HepG2 (cell line): Measurements from ENCODE around the gene MAD2L2. TPM values are rescaled to one million over a fixed set of nuclear protein-coding genes. Genes with fewer than 3 reads are reported as not detected.

Source experiments
- ATAC-seq: fragments of 200-7000 bp; cut with Tn5 transposase; 3 replicates; pipeline ENCODE4 v1.9.1; 2020; ENCODE audit warnings: mild to moderate bottlenecking, moderate library complexity
- BruUV-seq: library from RNA; stranded (reverse); fragments of 400-500 nt; replicated peaks from 2 replicates; lab custom pipeline; 2021; lab: Mats Ljungman, UMichigan
- CTCF ChIA-PET: fragments of 300-600 bp; formaldehyde crosslinking; extraction: SDS; loops from one replicate; lab custom pipeline; 2021; ENCODE audit warnings: low total read pairs, inconsistent platforms, low intra/inter-chr PET ratio; lab: Yijun Ruan, JAX
- POLR2A ChIA-PET: fragments of 350-600 bp; sonication (Branson Sonifier 250); formaldehyde crosslinking; loops from one replicate; lab custom pipeline; 2020; ENCODE audit warnings: antibody characterized with exemption, inconsistent platforms; lab: Yijun Ruan, JAX
- DNase-seq: peaks from one replicate; pipeline ENCODE4 v3.0.0-alpha.2; 2015; ENCODE audit warnings: low spot score
- FAIRE-seq: peaks from 3 replicates; lab custom pipeline; 2011; peaks lifted over from hg19 to GRCh38; lab: Jason Lieb, UNC
- H2AFZ ChIP-seq: one replicate; pipeline ENCODE4 v1.6.1; 2011; ENCODE audit warnings: low read length, inconsistent platforms
- H3K27ac ChIP-seq: fragments of 300-600 bp; 3 replicates; pipeline ENCODE4 v1.8.0; 2011; ENCODE audit warnings: mixed run types, mild to moderate bottlenecking, mixed read lengths, low read length, inconsistent platforms; ENCODE audit not compliant: insufficient read depth; ENCODE audit errors: extremely low read length
- H3K27me3 ChIP-seq, 2 experiments: fragments of 200-600 bp in 1 of 2; 2 replicates in 1 of 2; 3 replicates in 1 of 2; pipeline versions ENCODE4 v1.6.0 to v1.8.0; 2011; ENCODE audit warnings: low read length in 2 of 2, mild to moderate bottlenecking in 2 of 2, moderate library complexity in 2 of 2, inconsistent platforms in 1 of 2; ENCODE audit not compliant: insufficient read depth in 2 of 2, control insufficient read depth in 1 of 2
- H3K36me3 ChIP-seq, 2 experiments: fragments of 200-600 bp in 1 of 2; replicated peaks in 1 of 2; 2 replicates in 1 of 2; 3 replicates in 1 of 2; pipeline versions ENCODE4 v1.5.1 to v1.8.0; 2011; ENCODE audit warnings: low read length in 2 of 2, inconsistent platforms in 1 of 2; ENCODE audit not compliant: insufficient read depth in 2 of 2, control insufficient read depth in 1 of 2
- H3K4me1 ChIP-seq: 2 replicates; pipeline ENCODE4 v1.5.1; 2012; ENCODE audit warnings: low read length, inconsistent platforms; ENCODE audit not compliant: insufficient read depth
- H3K4me2 ChIP-seq: 2 replicates; pipeline ENCODE4 v1.6.0; 2011; ENCODE audit warnings: low read depth, low read length, inconsistent platforms
- H3K4me3 ChIP-seq, 3 experiments: fragments of 200-600 bp in 1 of 3; sonication (generic), shearing (Covaris generic) in 1 of 3; replicated peaks in 1 of 3; 2 replicates each; pipeline ENCODE4 v1.5.1; 2011 to 2016; ENCODE audit warnings: low read length in 3 of 3, inconsistent platforms in 2 of 3, low read depth in 2 of 3, mild to moderate bottlenecking in 2 of 3, control low read depth in 1 of 3, mixed read lengths in 1 of 3; ENCODE audit not compliant: insufficient read depth in 1 of 3
- H3K79me2 ChIP-seq: one replicate; pipeline ENCODE4 v1.6.1; 2011; ENCODE audit warnings: low read length, inconsistent platforms; ENCODE audit not compliant: insufficient read depth
- H3K9ac ChIP-seq: 2 replicates; pipeline ENCODE4 v1.6.0; 2011; ENCODE audit warnings: mild to moderate bottlenecking, low read depth, low read length, inconsistent platforms; ENCODE audit not compliant: insufficient read depth
- H3K9me3 ChIP-seq: 2 replicates; pipeline ENCODE4 v1.5.1; 2012; ENCODE audit warnings: mild to moderate bottlenecking, low read length
- H4K20me1 ChIP-seq: 2 replicates; pipeline ENCODE4 v1.6.0; 2011; ENCODE audit warnings: inconsistent platforms, mild to moderate bottlenecking, low read length, moderate library complexity; ENCODE audit not compliant: insufficient read depth
- AGO2 ChIP-seq: fragments of 200-400 bp; formaldehyde crosslinking; optimal IDR thresholded peaks from 2 replicates; pipeline ENCODE3; 2017; ENCODE audit warnings: mild to moderate bottlenecking, low read depth, low read length, moderate library complexity
- CTCF ChIP-seq: sonication (generic); formaldehyde crosslinking; IDR thresholded peaks from 2 replicates; pipeline ENCODE4 v1.5.0; 2020; ENCODE audit warnings: mild to moderate bottlenecking, missing genetic modification reagents, moderate library complexity
- HNRNPLL ChIP-seq: fragments of 200-400 bp; formaldehyde crosslinking; IDR thresholded peaks from 2 replicates; pipeline ENCODE4 v1.6.1; 2017; ENCODE audit warnings: mild to moderate bottlenecking, low read depth, low read length; ENCODE audit not compliant: poor library complexity, severe bottlenecking
- NFATC3 ChIP-seq: sonication (generic); formaldehyde crosslinking; IDR thresholded peaks from 2 replicates; pipeline ENCODE4 v1.5.1; 2020; ENCODE audit warnings: mild to moderate bottlenecking, missing genetic modification reagents
- NFE2L2 ChIP-seq: fragments of 150-350 bp; IDR thresholded peaks from 2 replicates; pipeline ENCODE4 v1.6.1; 2014; ENCODE audit warnings: low read length
- RBFOX2 ChIP-seq: fragments of 200-400 bp; formaldehyde crosslinking; IDR thresholded peaks from 2 replicates; pipeline ENCODE4 v1.6.1; 2017; ENCODE audit warnings: low read depth, mild to moderate bottlenecking, low read length
- SPEN ChIP-seq: sonication (generic); formaldehyde crosslinking; IDR thresholded peaks from 2 replicates; pipeline ENCODE4 v1.5.1; 2020; ENCODE audit warnings: low read depth, mild to moderate bottlenecking, missing genetic modification reagents
- STAG1 ChIP-seq: sonication (generic); formaldehyde crosslinking; IDR thresholded peaks from 2 replicates; pipeline ENCODE4 v1.4.0; 2020; ENCODE audit warnings: missing genetic modification reagents
- ZBTB33 ChIP-seq: sonication (generic); formaldehyde crosslinking; IDR thresholded peaks from 2 replicates; pipeline ENCODE4 v1.4.0; 2020; ENCODE audit warnings: missing genetic modification reagents
- ZNF484 ChIP-seq: sonication (generic); formaldehyde crosslinking; IDR thresholded peaks from 2 replicates; pipeline ENCODE4 v1.5.1; 2020; ENCODE audit warnings: mild to moderate bottlenecking, low read depth, missing genetic modification reagents, borderline replicate concordance
- ZNF569 ChIP-seq: sonication (generic); formaldehyde crosslinking; IDR thresholded peaks from 2 replicates; pipeline ENCODE4 v1.5.0; 2020; ENCODE audit warnings: mild to moderate bottlenecking, missing genetic modification reagents, moderate library complexity, borderline replicate concordance
- ZNF687 ChIP-seq: sonication (generic); formaldehyde crosslinking; IDR thresholded peaks from 2 replicates; pipeline ENCODE4 v1.5.1; 2020; ENCODE audit warnings: mild to moderate bottlenecking, missing genetic modification reagents, moderate library complexity
- WGBS: methylation state at CpG from one replicate; pipeline ENCODE4 v1.1.6; 2017; ENCODE audit warnings: low lambda C conversion rate; 5-methylcytosine and 5-hydroxymethylcytosine counted together
- in situ Hi-C: cut with HindIII; loops from 2 replicates; pipeline ENCODE4 v1.10.0; 2017; ENCODE audit warnings: low pct_unique_long_range_greater_than_20kb; ENCODE audit not compliant: extremely low pct_ligation_motif_present
- intact Hi-C: fragments of 100-400 bp; cut with micrococcal nuclease; formaldehyde crosslinking; loops from one replicate; pipeline ENCODE4 v1.10.0; 2022; ENCODE audit not compliant: unreplicated experiment
- polyA plus RNA-seq, 8 experiments: library from polyadenylated mRNA; depleted of rRNA in 3 of 8; stranded (reverse) in 7 of 8; unstranded in 1 of 8; fragments of >200 nt; fragmentation: Illumina TruSeq in 4 of 8; extraction: Trizol in 4 of 8; gene quantifications; 2 replicates each; pipeline versions ENCODE4 v1.2.1 to v1.2.3, GENCODE V29; 2011 to 2016; ENCODE audit warnings: low read depth in 4 of 8, missing spikeins in 1 of 8, mixed read lengths in 1 of 8; ENCODE audit not compliant: insufficient read depth in 1 of 8
- total RNA-seq, 5 experiments: library from RNA; depleted of rRNA; stranded (reverse); fragments of >200 nt; fragmentation: Illumina TruSeq; extraction: Trizol; gene quantifications; 2 replicates each; pipeline ENCODE4 v1.2.3, GENCODE V29; 2016; ENCODE audit warnings: low read depth in 1 of 5

Gene MAD2L2
- total and polyA plus RNA-seq, 2 of the 13 experiments (the other 11 are each of a cell fraction or from before 2014, with no cell fraction given), result 51.8 to 53.8 TPM

GRCh38 chr1:11650331-11650991 lies 30.5 kb downstream of the MAD2L2 start:
- Histone ChIP-seq H3K27ac (no peak overlapping the region), H4K20me1 (peaks cover 11% of the 10 kb centered on the region), H3K4me3 (no peak overlapping the region), H3K9me3 (no peaks in the 10 kb centered on the region), H3K4me2 (no peak overlapping the region), H3K36me3 (peaks cover 0 to 2% of the 10 kb centered on the region in 2 experiments; a peak in 1 of 5 replicates), H3K79me2 (peaks cover 20% of the 10 kb centered on the region), H3K9ac (no peak overlapping the region), H3K4me1 (peaks cover 66% of the 10 kb centered on the region), H2AFZ (no peak overlapping the region), H3K27me3 (no peaks in the 10 kb centered on the region)
- DNase-seq, result no peak
- no peak for FAIRE-seq
- no TSS peak for BruUV-seq
- in situ Hi-C loops, result no loop called here
- ChIA-PET CTCF (no interaction called here), POLR2A (no interaction called here)
- WGBS, result 97% methylated on average over 44 of the region's 47 CpGs
- intact Hi-C loops, result loop anchor here (5.0 kb wide), 2 partner anchors 67 to 152 kb away; no protein-coding TSS in a partner anchor
- ATAC-seq, result no peak
- TF ChIP-seq ZBTB33 (peak; percentile 77), AGO2 (peak; percentile 90), ZNF569 (no peak), NFATC3 (CRISPR knock-in tag) (no peak), NFE2L2 (no peak), HNRNPLL (peak; percentile 24), RBFOX2 (peak; percentile 75), ZNF687 (peak; percentile 21; the same call in 1 of the 2 replicates), STAG1 (CRISPR knock-in tag) (0 out of 2 replicates have a peak, but pooled peaks have one; percentile 11), SPEN (CRISPR knock-in tag) (no peak), CTCF (CRISPR knock-in tag) (peak; percentile 32; the same call in 1 of the 2 replicates), ZNF484 (CRISPR knock-in tag) (no peak)
